Measurements from ENCODE around the gene CCL27.
"Not testable (repeated sequence)": the region's sequence is repeated elsewhere in the genome, so short reads cannot be mapped to it uniquely, and the experiment has no call there.

DNA sequence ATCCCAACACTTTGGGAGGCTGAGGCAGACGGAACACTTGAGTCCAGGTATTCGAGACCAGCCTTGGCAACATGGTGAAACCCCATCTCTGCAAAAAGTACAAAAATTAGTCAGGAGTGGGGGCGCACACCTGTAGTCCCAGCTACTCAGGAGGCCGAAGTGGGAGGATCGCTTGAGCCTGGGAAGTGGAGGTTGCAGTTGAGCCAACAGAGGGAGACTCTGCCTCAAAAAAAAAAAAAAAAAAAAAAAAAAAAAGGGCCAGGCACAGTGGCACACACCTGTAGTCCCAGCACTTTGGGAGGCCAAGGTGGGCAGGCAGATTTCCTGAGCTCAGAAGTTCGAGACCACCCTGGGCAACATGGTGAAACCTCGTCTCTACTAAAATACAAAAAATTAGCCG, 23.1 kb downstream of the CCL27 start:
- TF ChIP-seq, protein P1, sequence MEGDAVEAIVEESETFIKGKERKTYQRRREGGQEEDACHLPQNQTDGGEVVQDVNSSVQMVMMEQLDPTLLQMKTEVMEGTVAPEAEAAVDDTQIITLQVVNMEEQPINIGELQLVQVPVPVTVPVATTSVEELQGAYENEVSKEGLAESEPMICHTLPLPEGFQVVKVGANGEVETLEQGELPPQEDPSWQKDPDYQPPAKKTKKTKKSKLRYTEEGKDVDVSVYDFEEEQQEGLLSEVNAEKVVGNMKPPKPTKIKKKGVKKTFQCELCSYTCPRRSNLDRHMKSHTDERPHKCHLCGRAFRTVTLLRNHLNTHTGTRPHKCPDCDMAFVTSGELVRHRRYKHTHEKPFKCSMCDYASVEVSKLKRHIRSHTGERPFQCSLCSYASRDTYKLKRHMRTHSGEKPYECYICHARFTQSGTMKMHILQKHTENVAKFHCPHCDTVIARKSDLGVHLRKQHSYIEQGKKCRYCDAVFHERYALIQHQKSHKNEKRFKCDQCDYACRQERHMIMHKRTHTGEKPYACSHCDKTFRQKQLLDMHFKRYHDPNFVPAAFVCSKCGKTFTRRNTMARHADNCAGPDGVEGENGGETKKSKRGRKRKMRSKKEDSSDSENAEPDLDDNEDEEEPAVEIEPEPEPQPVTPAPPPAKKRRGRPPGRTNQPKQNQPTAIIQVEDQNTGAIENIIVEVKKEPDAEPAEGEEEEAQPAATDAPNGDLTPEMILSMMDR (IDR thresholded peaks at IDR 0.05; ENCODE audit: insufficient read depth, low read depth, low read length), result not testable (repeated sequence)
- not testable (repeated sequence) for TF ChIP-seq EZH2 (IDR thresholded peaks at IDR 0.05; ENCODE audit: insufficient read depth, low read length)

Data from astrocyte (in vitro differentiated cells and primary cell).